ENCODE data around the gene SERPING1.

DNA sequence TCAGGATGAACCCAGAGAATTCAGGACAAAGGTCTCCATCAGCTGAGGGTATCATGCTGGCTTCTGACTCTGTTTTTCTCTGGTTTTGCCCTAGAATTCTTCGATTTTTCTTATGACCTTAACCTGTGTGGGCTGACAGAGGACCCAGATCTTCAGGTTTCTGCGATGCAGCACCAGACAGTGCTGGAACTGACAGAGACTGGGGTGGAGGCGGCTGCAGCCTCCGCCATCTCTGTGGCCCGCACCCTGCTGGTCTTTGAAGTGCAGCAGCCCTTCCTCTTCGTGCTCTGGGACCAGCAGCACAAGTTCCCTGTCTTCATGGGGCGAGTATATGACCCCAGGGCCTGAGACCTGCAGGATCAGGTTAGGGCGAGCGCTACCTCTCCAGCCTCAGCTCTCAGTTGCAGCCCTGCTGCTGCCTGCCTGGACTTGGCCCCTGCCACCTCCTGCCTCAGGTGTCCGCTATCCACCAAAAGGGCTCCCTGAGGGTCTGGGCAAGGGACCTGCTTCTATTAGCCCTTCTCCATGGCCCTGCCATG lies 16.8 kb downstream of the SERPING1 start:
- TF ChIP-seq, protein P1, sequence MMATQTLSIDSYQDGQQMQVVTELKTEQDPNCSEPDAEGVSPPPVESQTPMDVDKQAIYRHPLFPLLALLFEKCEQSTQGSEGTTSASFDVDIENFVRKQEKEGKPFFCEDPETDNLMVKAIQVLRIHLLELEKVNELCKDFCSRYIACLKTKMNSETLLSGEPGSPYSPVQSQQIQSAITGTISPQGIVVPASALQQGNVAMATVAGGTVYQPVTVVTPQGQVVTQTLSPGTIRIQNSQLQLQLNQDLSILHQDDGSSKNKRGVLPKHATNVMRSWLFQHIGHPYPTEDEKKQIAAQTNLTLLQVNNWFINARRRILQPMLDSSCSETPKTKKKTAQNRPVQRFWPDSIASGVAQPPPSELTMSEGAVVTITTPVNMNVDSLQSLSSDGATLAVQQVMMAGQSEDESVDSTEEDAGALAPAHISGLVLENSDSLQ (IDR thresholded peaks at IDR 0.05), result no peak
- TF ChIP-seq ZNF384 (IDR thresholded peaks at IDR 0.05) (no peak), FOXM1 (IDR thresholded peaks at IDR 0.05; ENCODE audit: borderline replicate concordance) (no peak), SP1 (IDR thresholded peaks at IDR 0.05) (no peak), TARDBP (IDR thresholded peaks at IDR 0.05) (no peak), SUZ12 (IDR thresholded peaks at IDR 0.05) (no peak), HDGF (IDR thresholded peaks at IDR 0.05; ENCODE audit: borderline replicate concordance) (no peak), BHLHE40 (IDR thresholded peaks at IDR 0.05; ENCODE audit: borderline replicate concordance) (no peak)

All from HEK293T (cell line).